Transverse colon (tissue), 4 donors: ENCODE measurements around the gene RPS6KL1. TPM values are rescaled to one million over a fixed set of nuclear protein-coding genes. Genes with fewer than 3 reads are reported as not detected.
A peak's percentile ranks its signal among the peaks of the same experiment; 100 is the strongest.

Experiments
- DNase-seq: peaks from one replicate; pipeline ENCODE4 v3.0.0-alpha.2; 2019
- H3K27ac ChIP-seq, 4 donors: fragments of 200-600 bp; sonication (generic); 2 replicates each; pipeline ENCODE4 v1.5.1; 2016 to 2018; ENCODE audit warnings: inconsistent platforms in 4 of 4
- H3K27me3 ChIP-seq: fragments of 200-600 bp; sonication (generic); 2 replicates; pipeline ENCODE4 v1.5.1; 2017; ENCODE audit warnings: inconsistent platforms
- H3K36me3 ChIP-seq, 4 donors: fragments of 200-600 bp; sonication (generic); 2 replicates each; pipeline ENCODE4 v1.5.1; 2017 to 2019; ENCODE audit warnings: inconsistent platforms in 4 of 4
- H3K4me1 ChIP-seq, 4 donors: fragments of 200-600 bp; sonication (generic); 2 replicates each; pipeline ENCODE4 v1.5.1; 2017 to 2020; ENCODE audit warnings: inconsistent platforms in 4 of 4
- H3K4me3 ChIP-seq, 4 donors: fragments of 200-600 bp; sonication (generic); 1 replicate in 1 of 4; 2 replicates in 3 of 4; pipeline versions ENCODE4 v1.5.1 to v1.6.1; 2017 to 2019; ENCODE audit warnings: inconsistent platforms in 4 of 4
- H3K9me3 ChIP-seq, 2 donors: fragments of 200-600 bp; sonication (generic); 2 replicates each; pipeline ENCODE4 v1.5.1; 2017 to 2019; ENCODE audit warnings: inconsistent platforms in 2 of 2
- EP300 ChIP-seq: sonication (generic); formaldehyde crosslinking; IDR thresholded peaks from one replicate; pipeline ENCODE4 v1.6.1; 2017; ENCODE audit warnings: antibody characterized with exemption, low read depth
- POLR2A ChIP-seq: fragments of 450-650 bp; IDR thresholded peaks from one replicate; pipeline ENCODE4 v1.6.1; 2016; ENCODE audit warnings: antibody characterized with exemption, mild to moderate bottlenecking, moderate library complexity
- POLR2AphosphoS5 ChIP-seq, 3 donors: sonication (generic); formaldehyde crosslinking; IDR thresholded peaks; one replicate each; pipeline ENCODE4 v1.6.1; 2016; ENCODE audit warnings: antibody characterized with exemption in 3 of 3
- WGBS, 2 donors: methylation state at CpG; one replicate each; pipeline ENCODE4 v1.1.5; 2018; ENCODE audit warnings: low coverage in 1 of 2; 5-methylcytosine and 5-hydroxymethylcytosine counted together
- in situ Hi-C, 4 donors: fragments of 200-750 bp; cut with MboI; loops; one replicate each; pipeline versions ENCODE4 v1.15.0 to v1.15.1; 2017; ENCODE audit warnings: low sequenced_read_pairs in 3 of 4, low pct_ligation_motif_present in 1 of 4, low pct_unique_long_range_greater_than_20kb in 1 of 4
- intact Hi-C: fragments of 100-400 bp; cut with DNase I; formaldehyde crosslinking; loops from one replicate; pipeline ENCODE4 v1.15.1; 2023; ENCODE audit warnings: low total_unique reads
- total RNA-seq, 4 donors: library from RNA; depleted of rRNA; stranded (reverse); fragments of >200 nt; gene quantifications; one replicate each; pipeline ENCODE4 v1.1.0, GENCODE V29; 2016
- TF ChIP-seq, protein P1 (sequence below), 5 experiments: fragments of 200-600 bp in 3 of 5; fragments of 450-650 bp in 2 of 5; sonication (generic) in 3 of 5; IDR thresholded peaks; 1 replicate in 2 of 5; 2 replicates in 3 of 5; pipeline ENCODE4 v1.5.1; 2016 to 2017; ENCODE audit warnings: antibody characterized with exemption in 5 of 5, inconsistent platforms in 3 of 5, mild to moderate bottlenecking in 2 of 5, moderate library complexity in 1 of 5

The RPS6KL1 gene
- total RNA-seq, 4 donors from 2014 or later, result 6.4 to 54.1 (median 9.3) TPM; not detected in 1

DNA sequence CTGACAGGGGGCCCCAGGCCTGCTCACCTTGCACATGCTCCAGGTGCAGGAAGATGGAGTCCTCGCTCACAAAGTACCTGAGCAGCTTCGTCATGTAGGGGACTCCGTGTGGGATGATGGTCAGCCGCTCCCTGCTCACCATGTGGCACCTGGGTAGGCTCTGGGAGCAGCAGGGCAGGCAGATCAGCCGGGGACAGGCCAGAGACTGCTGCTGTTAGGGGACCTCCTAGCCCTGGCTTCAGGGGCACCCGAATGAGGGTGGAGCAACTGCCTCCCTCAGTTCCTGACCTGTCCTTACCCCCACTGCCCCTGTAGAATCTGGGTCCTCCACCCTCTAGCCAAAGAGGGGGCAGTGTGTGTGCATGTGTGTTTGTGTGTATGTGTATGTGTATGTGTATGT, 11.8 kb downstream of the RPS6KL1 start:
- no peak for DNase-seq
- intact Hi-C loops (no loop called here), in situ Hi-C loops (loop anchor here in 1 of 4 donors (10.0 kb wide), 1 partner anchor 46 kb away; no protein-coding TSS in a partner anchor)
- Histone ChIP-seq H3K9me3 (no peaks in the 10 kb centered on the region), H3K4me3 (no peak overlapping the region), H3K36me3 (no peaks in the 10 kb centered on the region), H3K27me3 (no peaks in the 10 kb centered on the region), H3K4me1 (peaks cover 6 to 12% (median 9%) of the 10 kb centered on the region in 4 donors), H3K27ac (no peak overlapping the region)
- no peak for TF ChIP-seq EP300
- no peak for TF ChIP-seq POLR2AphosphoS5 (IDR thresholded peaks at IDR 0.05)
- TF ChIP-seq, protein P1, sequence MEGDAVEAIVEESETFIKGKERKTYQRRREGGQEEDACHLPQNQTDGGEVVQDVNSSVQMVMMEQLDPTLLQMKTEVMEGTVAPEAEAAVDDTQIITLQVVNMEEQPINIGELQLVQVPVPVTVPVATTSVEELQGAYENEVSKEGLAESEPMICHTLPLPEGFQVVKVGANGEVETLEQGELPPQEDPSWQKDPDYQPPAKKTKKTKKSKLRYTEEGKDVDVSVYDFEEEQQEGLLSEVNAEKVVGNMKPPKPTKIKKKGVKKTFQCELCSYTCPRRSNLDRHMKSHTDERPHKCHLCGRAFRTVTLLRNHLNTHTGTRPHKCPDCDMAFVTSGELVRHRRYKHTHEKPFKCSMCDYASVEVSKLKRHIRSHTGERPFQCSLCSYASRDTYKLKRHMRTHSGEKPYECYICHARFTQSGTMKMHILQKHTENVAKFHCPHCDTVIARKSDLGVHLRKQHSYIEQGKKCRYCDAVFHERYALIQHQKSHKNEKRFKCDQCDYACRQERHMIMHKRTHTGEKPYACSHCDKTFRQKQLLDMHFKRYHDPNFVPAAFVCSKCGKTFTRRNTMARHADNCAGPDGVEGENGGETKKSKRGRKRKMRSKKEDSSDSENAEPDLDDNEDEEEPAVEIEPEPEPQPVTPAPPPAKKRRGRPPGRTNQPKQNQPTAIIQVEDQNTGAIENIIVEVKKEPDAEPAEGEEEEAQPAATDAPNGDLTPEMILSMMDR (IDR thresholded peaks at IDR 0.05), result no peak
- TF ChIP-seq POLR2A, result no peak
- WGBS, 2 donors, result 79% methylated on average over 6 of the region's 6 CpGs; no CpG with 5 or more reads in 1 of the 2 donors

DNA sequence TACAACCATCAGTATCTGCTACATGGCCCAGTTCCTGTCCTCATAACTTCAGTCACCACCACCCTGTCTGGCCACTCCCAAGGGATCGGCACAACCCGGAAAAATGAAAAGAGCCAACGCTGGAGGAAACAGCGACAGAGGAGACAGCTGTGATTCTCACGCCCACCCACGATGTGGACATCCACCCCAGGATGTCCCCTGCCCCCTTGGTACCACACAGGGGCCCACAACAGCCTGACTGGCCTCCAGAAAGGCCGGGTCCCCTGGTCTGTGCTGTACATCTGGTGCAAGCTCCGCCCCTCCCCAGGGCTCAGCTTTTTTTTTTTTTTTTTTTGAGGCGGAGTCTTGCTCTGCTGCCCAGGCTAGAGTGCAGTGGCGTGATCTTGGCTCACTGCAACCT, 12.5 kb downstream of the RPS6KL1 start:
- 28% methylated on average over 10 of the region's 10 CpGs; no CpG with 5 or more reads in 1 of the 2 donors for WGBS, 2 donors
- Histone ChIP-seq H3K27me3 (no peaks in the 10 kb centered on the region), H3K4me1 (peaks cover 6 to 16% (median 11%) of the 10 kb centered on the region in 4 donors), H3K9me3 (no peaks in the 10 kb centered on the region), H3K27ac (peak overlapping the region in 2 of 4 donors; percentile 67), H3K4me3 (peak overlapping the region in 2 of 4 donors; percentile 16 to 39), H3K36me3 (no peaks in the 10 kb centered on the region)
- peak; percentile 40 for DNase-seq
- TF ChIP-seq, protein P1 (IDR thresholded peaks at IDR 0.05), result no peak
- TF ChIP-seq EP300 (no peak), POLR2AphosphoS5 (IDR thresholded peaks at IDR 0.05) (no peak), POLR2A (no peak)
- in situ Hi-C loops (loop anchor here in 1 of 4 donors (10.0 kb wide), 1 partner anchor 46 kb away; no protein-coding TSS in a partner anchor), intact Hi-C loops (no loop called here)

DNA sequence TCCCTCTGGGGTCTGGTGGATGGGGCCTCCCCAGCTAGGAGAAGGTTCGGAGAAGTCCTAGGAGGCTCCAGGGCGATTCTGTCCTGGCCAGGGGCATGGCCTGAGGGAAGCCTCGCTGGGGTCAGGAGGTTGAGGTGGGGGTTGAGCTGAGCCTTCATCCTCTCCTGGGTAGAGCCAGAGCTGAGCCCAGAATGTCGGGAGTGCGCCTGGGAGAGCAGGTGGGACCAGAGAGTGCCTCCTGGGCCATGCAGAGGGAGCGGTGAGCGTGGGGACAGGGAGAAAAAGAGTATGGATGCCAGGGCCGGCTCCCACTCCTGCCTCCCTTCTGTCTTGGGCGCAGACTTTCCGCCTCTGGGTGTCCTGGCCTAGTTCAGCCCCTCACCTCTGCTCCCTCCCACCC, 13.1 kb downstream of the RPS6KL1 start:
- intact Hi-C loops, result loop anchor here (5.0 kb wide), 1 partner anchor 48 kb away; no protein-coding TSS in a partner anchor
- no peaks in the 10 kb centered on the region for H3K9me3 ChIP-seq
- TF ChIP-seq, protein P1 (IDR thresholded peaks at IDR 0.05), result no peak
- no peak for TF ChIP-seq POLR2AphosphoS5 (IDR thresholded peaks at IDR 0.05)
- TF ChIP-seq POLR2A, result no peak
- no peak for TF ChIP-seq EP300
- no peaks in the 10 kb centered on the region for H3K36me3 ChIP-seq
- no peaks in the 10 kb centered on the region for H3K27me3 ChIP-seq
- H3K4me3 ChIP-seq, result no peak overlapping the region
- DNase-seq, result no peak
- H3K4me1 ChIP-seq, result peaks cover 6 to 16% (median 11%) of the 10 kb centered on the region in 4 donors
- in situ Hi-C loops, result loop anchor here in 1 of 4 donors (10.0 kb wide), 1 partner anchor 45 kb away; no protein-coding TSS in a partner anchor
- 92% methylated on average over 10 of the region's 10 CpGs; no CpG with 5 or more reads in 1 of the 2 donors for WGBS, 2 donors
- H3K27ac ChIP-seq, result peak overlapping the region in 1 of 4 donors; percentile 67

DNA sequence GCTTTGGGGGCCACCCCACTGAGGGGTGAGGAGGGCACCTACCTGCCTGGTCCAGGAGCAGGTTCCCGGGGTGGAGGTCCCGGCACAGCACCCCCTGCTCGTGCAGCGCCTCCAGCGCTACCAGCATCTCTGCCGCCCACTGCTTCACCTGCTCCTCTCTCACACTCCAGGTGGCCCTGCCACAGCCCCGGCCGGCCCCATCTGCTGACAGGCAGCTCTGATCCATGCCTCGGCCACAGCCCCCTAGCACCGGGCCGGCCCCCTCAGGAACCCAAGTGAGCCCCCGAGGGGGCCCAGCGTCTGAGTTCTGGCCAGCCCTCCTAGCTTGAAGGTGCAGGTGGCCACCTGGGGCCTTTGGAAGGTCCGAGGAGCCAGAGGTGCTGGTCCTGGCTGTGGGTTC, 13.6 kb downstream of the RPS6KL1 start:
- Histone ChIP-seq H3K27me3 (no peaks in the 10 kb centered on the region), H3K9me3 (no peaks in the 10 kb centered on the region), H3K4me1 (peaks cover 6 to 16% (median 11%) of the 10 kb centered on the region in 4 donors), H3K4me3 (no peak overlapping the region), H3K27ac (no peak overlapping the region), H3K36me3 (no peaks in the 10 kb centered on the region)
- in situ Hi-C loops, result no loop called here
- 94% methylated on average over 14 of the region's 14 CpGs; no CpG with 5 or more reads in 1 of the 2 donors for WGBS, 2 donors
- intact Hi-C loops, result loop anchor here (5.0 kb wide), 1 partner anchor 47 kb away; no protein-coding TSS in a partner anchor
- TF ChIP-seq, protein P1 (IDR thresholded peaks at IDR 0.05), result no peak
- TF ChIP-seq POLR2A (no peak), EP300 (no peak), POLR2AphosphoS5 (IDR thresholded peaks at IDR 0.05) (no peak)
- DNase-seq, result no peak
